Breast epithelium (tissue), 3 donors: Measurements from ENCODE around the gene ATP8B3.

Experiments
- CTCF ChIP-seq, 3 donors: fragments of 450-650 bp; IDR thresholded peaks; one replicate each; pipeline ENCODE4 v1.5.1; 2016 to 2017; ENCODE audit warnings: antibody characterized with exemption in 3 of 3, mild to moderate bottlenecking in 3 of 3, moderate library complexity in 3 of 3
- POLR2A ChIP-seq: fragments of 450-650 bp; IDR thresholded peaks from one replicate; pipeline ENCODE4 v1.6.1; 2016; ENCODE audit warnings: antibody characterized with exemption, mild to moderate bottlenecking, moderate library complexity
- POLR2AphosphoS5 ChIP-seq, 3 donors: sonication (generic); formaldehyde crosslinking; IDR thresholded peaks; one replicate each; pipeline ENCODE4 v1.6.1; 2017; ENCODE audit warnings: antibody characterized with exemption in 3 of 3

- TF ChIP-seq CTCF (IDR thresholded peaks at IDR 0.05), result no peak
- TF ChIP-seq POLR2A, result no peak
- no peak for TF ChIP-seq POLR2AphosphoS5 (IDR thresholded peaks at IDR 0.05)
Measured at GRCh38 chr19:1856345-1856697, 44.2 kb upstream of the ATP8B3 start.
